Measurements from ENCODE around the gene USP14.

GRCh38 chr18:240175-240574 is 81.8 kb downstream of the USP14 start:
- TF ChIP-seq, protein P1, sequence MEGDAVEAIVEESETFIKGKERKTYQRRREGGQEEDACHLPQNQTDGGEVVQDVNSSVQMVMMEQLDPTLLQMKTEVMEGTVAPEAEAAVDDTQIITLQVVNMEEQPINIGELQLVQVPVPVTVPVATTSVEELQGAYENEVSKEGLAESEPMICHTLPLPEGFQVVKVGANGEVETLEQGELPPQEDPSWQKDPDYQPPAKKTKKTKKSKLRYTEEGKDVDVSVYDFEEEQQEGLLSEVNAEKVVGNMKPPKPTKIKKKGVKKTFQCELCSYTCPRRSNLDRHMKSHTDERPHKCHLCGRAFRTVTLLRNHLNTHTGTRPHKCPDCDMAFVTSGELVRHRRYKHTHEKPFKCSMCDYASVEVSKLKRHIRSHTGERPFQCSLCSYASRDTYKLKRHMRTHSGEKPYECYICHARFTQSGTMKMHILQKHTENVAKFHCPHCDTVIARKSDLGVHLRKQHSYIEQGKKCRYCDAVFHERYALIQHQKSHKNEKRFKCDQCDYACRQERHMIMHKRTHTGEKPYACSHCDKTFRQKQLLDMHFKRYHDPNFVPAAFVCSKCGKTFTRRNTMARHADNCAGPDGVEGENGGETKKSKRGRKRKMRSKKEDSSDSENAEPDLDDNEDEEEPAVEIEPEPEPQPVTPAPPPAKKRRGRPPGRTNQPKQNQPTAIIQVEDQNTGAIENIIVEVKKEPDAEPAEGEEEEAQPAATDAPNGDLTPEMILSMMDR (IDR thresholded peaks at IDR 0.05): no peak
- TF ChIP-seq POLR2A (IDR thresholded peaks at IDR 0.05): no peak
